Measurements from ENCODE around the gene MYBPC2. TPM values are rescaled to one million over a fixed set of nuclear protein-coding genes. Genes with fewer than 3 reads are reported as not detected.
A peak's percentile ranks its signal among the peaks of the same experiment; 100 is the strongest.

MYBPC2 gene
- total RNA-seq, 1 experiment from 2014 or later, result not detected

GRCh38 chr19:50383852-50384684 is 48.6 kb upstream of the MYBPC2 start, which contains the start of gene POLD1:
Gene POLD1 (plus strand): TSS chr19:50384347. CDS start chr19:50398852, 14,505 bp downstream.
- POLR2A ChIA-PET (ENCODE audit: low non-redundant PET), result no interaction called here
- H3K9me3 ChIP-seq (ENCODE audit: low read depth, low read length, poor library complexity, severe bottlenecking), result no peaks in the 10 kb centered on the region
- peaks cover 35% of the 10 kb centered on the region for H3K36me3 ChIP-seq (ENCODE audit: insufficient read depth, low read length, poor library complexity, severe bottlenecking)
- TF ChIP-seq EZH2 (IDR thresholded peaks at IDR 0.05; ENCODE audit: borderline replicate concordance, low read depth, low read length, poor library complexity, severe bottlenecking), result no peak
- no peak for TF ChIP-seq CTCF (conservative IDR thresholded peaks at IDR 0.05; ENCODE audit: low read depth, low read length)
- BruUV-seq (replicated peaks), result no TSS peak
- peak; percentile 98 for DNase-seq (ENCODE audit: low spot score)
- H3K27ac ChIP-seq (ENCODE audit: low read depth, low read length, poor library complexity, severe bottlenecking), result peak within 1 kb of the TSS; percentile 92
- intact Hi-C loops (cut with micrococcal nuclease; ENCODE audit: unreplicated experiment), result no loop called here
- H3K4me3 ChIP-seq (ENCODE audit: low read depth, low read length, poor library complexity, severe bottlenecking), result peak within 1 kb of the TSS; percentile 61
- H3K4me1 ChIP-seq (ENCODE audit: insufficient read depth, low read length, poor library complexity, severe bottlenecking), result no peaks in the 10 kb centered on the region
- CTCF ChIA-PET, result interaction anchor here (0.6 to 1.3 kb wide), 3 partner anchors 15 to 255 kb away, joined by 3 to 6 read pairs (median 4); no protein-coding TSS in a partner anchor
- H3K27me3 ChIP-seq (replicated peaks; ENCODE audit: insufficient read depth, low read depth, low read length, poor library complexity), result no peaks in the 10 kb centered on the region

GRCh38 chr19:50384685-50385535 is 47.8 kb upstream of the MYBPC2 start:
- TSS peak; percentile 33 for BruUV-seq (replicated peaks)
- POLR2A ChIA-PET (ENCODE audit: low non-redundant PET), result no interaction called here
- Histone ChIP-seq H3K27me3 (replicated peaks; ENCODE audit: insufficient read depth, low read depth, low read length, poor library complexity) (no peaks in the 10 kb centered on the region), H3K27ac (ENCODE audit: low read depth, low read length, poor library complexity, severe bottlenecking) (peak overlapping the region; percentile 92), H3K4me1 (ENCODE audit: insufficient read depth, low read length, poor library complexity, severe bottlenecking) (no peaks in the 10 kb centered on the region), H3K36me3 (ENCODE audit: insufficient read depth, low read length, poor library complexity, severe bottlenecking) (peaks cover 27% of the 10 kb centered on the region), H3K4me3 (ENCODE audit: low read depth, low read length, poor library complexity, severe bottlenecking) (peak overlapping the region; percentile 61), H3K9me3 (ENCODE audit: low read depth, low read length, poor library complexity, severe bottlenecking) (no peaks in the 10 kb centered on the region)
- intact Hi-C loops (cut with micrococcal nuclease; ENCODE audit: unreplicated experiment), result no loop called here
- no peak for DNase-seq (ENCODE audit: low spot score)
- CTCF ChIA-PET, result interaction anchor here (0.6 to 1.3 kb wide), 3 partner anchors 16 to 254 kb away, joined by 3 to 6 read pairs (median 4); no protein-coding TSS in a partner anchor
- TF ChIP-seq EZH2 (IDR thresholded peaks at IDR 0.05; ENCODE audit: borderline replicate concordance, low read depth, low read length, poor library complexity, severe bottlenecking), result no peak
- no peak for TF ChIP-seq CTCF (conservative IDR thresholded peaks at IDR 0.05; ENCODE audit: low read depth, low read length)

GRCh38 chr19:50387176-50387867 is 45.4 kb upstream of the MYBPC2 start:
- ChIA-PET POLR2A (ENCODE audit: low non-redundant PET) (no interaction called here), CTCF (no interaction called here)
- Histone ChIP-seq H3K27ac (ENCODE audit: low read depth, low read length, poor library complexity, severe bottlenecking) (no peak overlapping the region), H3K36me3 (ENCODE audit: insufficient read depth, low read length, poor library complexity, severe bottlenecking) (peaks cover 23% of the 10 kb centered on the region), H3K4me3 (ENCODE audit: low read depth, low read length, poor library complexity, severe bottlenecking) (no peak overlapping the region), H3K27me3 (replicated peaks; ENCODE audit: insufficient read depth, low read depth, low read length, poor library complexity) (no peaks in the 10 kb centered on the region), H3K4me1 (ENCODE audit: insufficient read depth, low read length, poor library complexity, severe bottlenecking) (no peaks in the 10 kb centered on the region), H3K9me3 (ENCODE audit: low read depth, low read length, poor library complexity, severe bottlenecking) (no peaks in the 10 kb centered on the region)
- TF ChIP-seq CTCF (conservative IDR thresholded peaks at IDR 0.05; ENCODE audit: low read depth, low read length) (no peak), EZH2 (IDR thresholded peaks at IDR 0.05; ENCODE audit: borderline replicate concordance, low read depth, low read length, poor library complexity, severe bottlenecking) (no peak)
- DNase-seq (ENCODE audit: low spot score), result no peak
- intact Hi-C loops (cut with micrococcal nuclease; ENCODE audit: unreplicated experiment), result no loop called here
- no TSS peak for BruUV-seq (replicated peaks)

Measured in A673 (cell line).